ENCODE measurements around the gene FOXD2. TPM values are rescaled to one million over a fixed set of nuclear protein-coding genes. Genes with fewer than 3 reads are reported as not detected.
"Not testable (repeated sequence)": the region's sequence is repeated elsewhere in the genome, so short reads cannot be mapped to it uniquely, and the experiment has no call there.

FOXD2 gene
- polyA plus RNA-seq, 2 of the 4 experiments (the other 2 are of a cell fraction) = 0.13 to 0.35 TPM

DNA sequence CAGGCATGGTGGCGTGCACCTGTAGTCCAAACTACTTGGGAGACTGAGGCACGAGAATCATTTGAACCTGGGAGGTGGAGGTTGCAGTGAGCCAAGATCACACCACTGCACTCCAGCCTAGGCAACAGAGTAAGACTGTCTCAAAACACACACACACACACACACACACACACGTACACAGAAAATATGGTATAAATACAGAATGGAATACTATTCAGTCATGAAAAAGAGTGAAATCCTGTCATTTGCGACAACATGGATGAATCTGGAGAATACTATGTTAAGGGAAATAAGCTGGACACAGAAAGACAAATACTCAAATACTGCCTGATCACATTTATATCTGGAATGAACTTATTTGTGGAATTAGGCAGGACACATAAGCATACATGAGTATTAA, 18.4 kb downstream of the FOXD2 start (continued):
- TF ChIP-seq RAD21 (conservative IDR thresholded peaks at IDR 0.05 in 1 of 2, IDR thresholded peaks at IDR 0.05 in 1 of 2) (no peak), CHD2 (IDR thresholded peaks at IDR 0.05; ENCODE audit: low read length, partially characterized antibody) (no peak), RNF2 (IDR thresholded peaks at IDR 0.05; ENCODE audit: borderline replicate concordance, low read depth) (no peak)

DNA sequence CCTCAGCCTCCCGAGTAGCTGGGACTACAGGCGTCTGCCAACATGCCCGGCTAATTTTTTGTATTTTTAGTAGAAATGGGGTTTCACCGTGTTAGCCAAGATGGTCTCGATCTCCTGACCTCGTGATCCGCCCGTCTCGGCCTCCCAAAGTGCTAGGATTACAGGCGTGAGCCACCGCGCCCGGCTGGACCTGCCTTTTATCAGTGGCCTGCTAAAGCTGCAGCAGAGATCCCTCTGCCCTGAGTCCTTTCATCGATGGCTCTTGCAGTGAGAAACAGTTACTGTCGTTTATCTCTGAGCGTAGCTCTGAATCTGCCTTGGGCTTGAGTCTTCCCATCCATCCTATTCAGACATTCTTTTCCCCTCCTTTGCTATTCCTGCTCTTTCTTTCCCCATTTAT, 19.7 kb downstream of the FOXD2 start:
- CTCF ChIA-PET = interaction anchor here (1.7 kb wide), 1 partner anchor 20 kb away, joined by 8 read pairs; the partner anchor contains the start of gene FOXD2
- H3K9me3 ChIP-seq; H3K4me2 ChIP-seq; H3K4me1 ChIP-seq; POLR2A ChIA-PET; FAIRE-seq; DNase-seq (ENCODE audit: low read depth in 1 of 2, low spot score in 1 of 2); H3K4me3 ChIP-seq; H3K27ac ChIP-seq; ATAC-seq: not testable (repeated sequence)
- WGBS (ENCODE audit: missing lambda C conversion rate) = 89% methylated on average over 16 of the region's 16 CpGs

DNA sequence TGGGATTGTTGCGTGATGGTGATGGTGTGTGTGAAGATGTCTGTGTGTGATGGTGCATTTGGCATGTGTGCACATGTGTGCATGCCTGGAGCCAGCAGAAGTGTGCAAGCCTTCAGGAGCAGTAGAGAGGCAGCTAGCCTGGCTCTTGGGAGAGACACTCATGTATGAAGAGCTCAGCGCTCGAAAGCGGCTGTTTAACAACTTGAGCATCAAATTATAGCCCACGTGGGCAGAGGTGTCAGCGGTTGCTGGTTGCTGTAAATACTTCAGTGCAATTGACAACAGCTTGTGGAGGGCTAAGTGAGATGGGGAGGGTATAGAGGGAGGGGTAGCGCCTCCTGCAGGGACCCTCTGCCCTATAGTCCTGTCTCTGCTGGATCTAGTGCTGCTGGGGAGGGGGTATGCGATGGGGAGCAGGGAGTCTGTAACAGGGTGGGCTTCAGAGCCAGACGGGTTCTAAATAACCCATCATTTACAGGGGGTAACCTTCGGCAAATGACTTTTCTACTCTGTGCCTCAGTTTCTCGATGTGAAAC, 21.5 kb downstream of the FOXD2 start:
- DNase-seq (ENCODE audit: low read depth in 1 of 2, low spot score in 1 of 2) = no peak
- ATAC-seq = no peak
- WGBS (ENCODE audit: missing lambda C conversion rate) = 59% methylated on average over 9 of the region's 11 CpGs
- POLR2A ChIA-PET = no interaction called here
- TF ChIP-seq MAZ (IDR thresholded peaks at IDR 0.05; ENCODE audit: borderline replicate concordance, low read depth, low read length) (no peak), POLR2A (IDR thresholded peaks at IDR 0.05; ENCODE audit: low read length) (no peak), SREBF2 (IDR thresholded peaks at IDR 0.05) (no peak), JUNB (IDR thresholded peaks at IDR 0.05) (no peak), EHF (CRISPR knock-in tag; IDR thresholded peaks at IDR 0.05) (no peak), MAFK (IDR thresholded peaks at IDR 0.05; ENCODE audit: partially characterized antibody) (no peak), ZC3H11A (IDR thresholded peaks at IDR 0.05) (no peak), NR3C1 (IDR thresholded peaks at IDR 0.05) (no peak), CHD4 (IDR thresholded peaks at IDR 0.05; ENCODE audit: borderline replicate concordance) (no peak), KDM1A (IDR thresholded peaks at IDR 0.05; ENCODE audit: low read depth) (no peak), PBX3 (IDR thresholded peaks at IDR 0.05) (no peak), FOXS1 (CRISPR knock-in tag; IDR thresholded peaks at IDR 0.05) (no peak)
- TF ChIP-seq, protein P1, sequence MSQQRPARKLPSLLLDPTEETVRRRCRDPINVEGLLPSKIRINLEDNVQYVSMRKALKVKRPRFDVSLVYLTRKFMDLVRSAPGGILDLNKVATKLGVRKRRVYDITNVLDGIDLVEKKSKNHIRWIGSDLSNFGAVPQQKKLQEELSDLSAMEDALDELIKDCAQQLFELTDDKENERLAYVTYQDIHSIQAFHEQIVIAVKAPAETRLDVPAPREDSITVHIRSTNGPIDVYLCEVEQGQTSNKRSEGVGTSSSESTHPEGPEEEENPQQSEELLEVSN (IDR thresholded peaks at IDR 0.05; ENCODE audit: borderline replicate concordance, low read depth) = no peak
- Histone ChIP-seq H3K4me2 (no peak overlapping the region), H3K9me3 (no peaks in the 10 kb centered on the region), H3K4me3 (no peak overlapping the region), H3K4me1 (no peaks in the 10 kb centered on the region), H3K27ac (no peak overlapping the region)
- FAIRE-seq = no peak
- CTCF ChIA-PET = interaction anchor here (0.6 to 4.0 kb wide), 4 partner anchors 10 to 267 kb away, joined by 3 to 22 read pairs (median 6); no protein-coding TSS in a partner anchor

DNA sequence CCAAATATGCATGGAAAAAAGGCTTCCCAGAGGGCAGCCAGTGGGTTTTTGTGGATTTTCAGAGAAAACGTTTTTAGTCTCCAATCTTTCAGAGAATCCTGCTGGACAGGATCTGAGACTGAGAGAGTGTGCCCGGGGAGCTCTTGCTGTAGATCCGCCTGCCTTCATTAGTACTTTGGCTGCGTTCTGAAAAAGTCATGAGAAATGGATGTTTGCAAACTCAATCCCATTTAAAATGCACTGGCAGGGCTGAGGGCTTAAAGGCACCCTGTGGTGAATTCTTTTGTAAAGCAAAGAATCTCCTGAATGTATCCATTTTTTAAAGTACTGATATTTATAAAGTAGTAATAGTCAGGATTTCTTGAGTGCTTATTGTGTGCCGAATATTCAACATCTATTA, 22.2 kb downstream of the FOXD2 start:
- ChIA-PET CTCF (interaction anchor here (1.4 to 4.0 kb wide), 3 partner anchors 11 to 266 kb away, joined by 4 to 22 read pairs (median 7); no protein-coding TSS in a partner anchor), POLR2A (no interaction called here)
- no peaks in the 10 kb centered on the region for H3K4me1 ChIP-seq
- no peaks in the 10 kb centered on the region for H3K9me3 ChIP-seq
- no peak overlapping the region for H3K4me3 ChIP-seq
- no peak for FAIRE-seq
- no peak overlapping the region for H3K27ac ChIP-seq
- no peak for DNase-seq (ENCODE audit: low read depth in 1 of 2, low spot score in 1 of 2)
- no peak for ATAC-seq
- 20% methylated on average over 5 of the region's 5 CpGs for WGBS (ENCODE audit: missing lambda C conversion rate)
- H3K4me2 ChIP-seq = no peak overlapping the region
- TF ChIP-seq USF2 (IDR thresholded peaks at IDR 0.05) (no peak), JUNB (IDR thresholded peaks at IDR 0.05) (no peak), SREBF2 (IDR thresholded peaks at IDR 0.05) (no peak), CHD4 (IDR thresholded peaks at IDR 0.05; ENCODE audit: borderline replicate concordance) (no peak), RFX5 (IDR thresholded peaks at IDR 0.05) (no peak), ATOH8 (CRISPR knock-in tag; IDR thresholded peaks at IDR 0.05; ENCODE audit: low read depth) (no peak), NFE2L2 (conservative IDR thresholded peaks at IDR 0.05; ENCODE audit: low read length) (no peak), CEBPB (IDR thresholded peaks at IDR 0.05) (no peak), KDM1A (IDR thresholded peaks at IDR 0.05; ENCODE audit: low read depth) (no peak), POLR2A (IDR thresholded peaks at IDR 0.05; ENCODE audit: low read length) (no peak), NR3C1 (IDR thresholded peaks at IDR 0.05) (no peak), BCL3 (IDR thresholded peaks at IDR 0.05) (no peak), ZC3H11A (IDR thresholded peaks at IDR 0.05) (no peak), TP53 (CRISPR knock-in tag; IDR thresholded peaks at IDR 0.05) (no peak), KDM5A (IDR thresholded peaks at IDR 0.05) (no peak), FOXS1 (CRISPR knock-in tag; IDR thresholded peaks at IDR 0.05) (no peak), MAZ (IDR thresholded peaks at IDR 0.05; ENCODE audit: borderline replicate concordance, low read depth, low read length) (no peak), HOXA7 (CRISPR knock-in tag; IDR thresholded peaks at IDR 0.05) (no peak)
- TF ChIP-seq, protein P2, sequence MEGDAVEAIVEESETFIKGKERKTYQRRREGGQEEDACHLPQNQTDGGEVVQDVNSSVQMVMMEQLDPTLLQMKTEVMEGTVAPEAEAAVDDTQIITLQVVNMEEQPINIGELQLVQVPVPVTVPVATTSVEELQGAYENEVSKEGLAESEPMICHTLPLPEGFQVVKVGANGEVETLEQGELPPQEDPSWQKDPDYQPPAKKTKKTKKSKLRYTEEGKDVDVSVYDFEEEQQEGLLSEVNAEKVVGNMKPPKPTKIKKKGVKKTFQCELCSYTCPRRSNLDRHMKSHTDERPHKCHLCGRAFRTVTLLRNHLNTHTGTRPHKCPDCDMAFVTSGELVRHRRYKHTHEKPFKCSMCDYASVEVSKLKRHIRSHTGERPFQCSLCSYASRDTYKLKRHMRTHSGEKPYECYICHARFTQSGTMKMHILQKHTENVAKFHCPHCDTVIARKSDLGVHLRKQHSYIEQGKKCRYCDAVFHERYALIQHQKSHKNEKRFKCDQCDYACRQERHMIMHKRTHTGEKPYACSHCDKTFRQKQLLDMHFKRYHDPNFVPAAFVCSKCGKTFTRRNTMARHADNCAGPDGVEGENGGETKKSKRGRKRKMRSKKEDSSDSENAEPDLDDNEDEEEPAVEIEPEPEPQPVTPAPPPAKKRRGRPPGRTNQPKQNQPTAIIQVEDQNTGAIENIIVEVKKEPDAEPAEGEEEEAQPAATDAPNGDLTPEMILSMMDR (IDR thresholded peaks at IDR 0.05) = no peak

All from A549 (cell line).